ENCODE results near the gene UTP18. TPM values are rescaled to one million over a fixed set of nuclear protein-coding genes. Genes with fewer than 3 reads are reported as not detected.
A peak's percentile ranks its signal among the peaks of the same experiment; 100 is the strongest.
"Not testable (repeated sequence)": the region's sequence is repeated elsewhere in the genome, so short reads cannot be mapped to it uniquely, and the experiment has no call there.

The UTP18 gene
- total and polyA plus RNA-seq, 7 donors = 17.4 to 27.9 (median 20.4) TPM

GRCh38 chr17:51272812-51273211 is 12.5 kb downstream of the UTP18 start:
- Histone ChIP-seq H3K27me3 (no peaks in the 10 kb centered on the region), H3K4me1 (no peaks in the 10 kb centered on the region), H3K9me3 (no peaks in the 10 kb centered on the region), H3K4me3 (no peak overlapping the region), H3K36me3 (peaks cover 7 to 81% (median 25%) of the 10 kb centered on the region in 4 donors), H3K27ac (no peak overlapping the region)
- DNase-seq = no peak
- intact Hi-C loops (cut with DNase I) = no loop called here
- TF ChIP-seq CTCF (IDR thresholded peaks at IDR 0.05) (no peak), POLR2A (IDR thresholded peaks at IDR 0.05) (no peak), EP300 (IDR thresholded peaks at IDR 0.05) (no peak), POLR2AphosphoS5 (IDR thresholded peaks at IDR 0.05) (no peak)
- WGBS, 2 donors = 98 to 100% methylated on average over 1 of the region's 1 CpG

- TF ChIP-seq EP300 (IDR thresholded peaks at IDR 0.05) (no peak), CTCF (IDR thresholded peaks at IDR 0.05) (no peak), POLR2A (IDR thresholded peaks at IDR 0.05) (no peak), POLR2AphosphoS5 (IDR thresholded peaks at IDR 0.05) (no peak)
- intact Hi-C loops (cut with DNase I) = no loop called here
- WGBS, 2 donors = 92% methylated on average over 1 of the region's 1 CpG
- Histone ChIP-seq H3K36me3 (peaks cover 15 to 84% (median 27%) of the 10 kb centered on the region in 4 donors), H3K4me3 (no peak overlapping the region), H3K9me3 (no peaks in the 10 kb centered on the region), H3K27ac (no peak overlapping the region), H3K4me1 (no peaks in the 10 kb centered on the region), H3K27me3 (no peaks in the 10 kb centered on the region)
- DNase-seq = no peak
Measured at GRCh38 chr17:51275381-51275780, 15.0 kb downstream of the UTP18 start.

GRCh38 chr17:51279183-51279582 is 18.8 kb downstream of the UTP18 start:
- peaks cover 23 to 95% (median 33%) of the 10 kb centered on the region in 4 donors for H3K36me3 ChIP-seq

GRCh38 chr17:51287412-51287811 is 27.1 kb downstream of the UTP18 start:
- WGBS, 2 donors = 98% methylated on average over 1 of the region's 1 CpG
- Histone ChIP-seq H3K27me3 (no peaks in the 10 kb centered on the region), H3K4me1 (peaks cover 0 to 11% (median 7%) of the 10 kb centered on the region in 4 donors), H3K4me3 (no peak overlapping the region), H3K9me3 (no peaks in the 10 kb centered on the region), H3K27ac (no peak overlapping the region), H3K36me3 (peaks cover 12 to 94% (median 33%) of the 10 kb centered on the region in 4 donors)
- DNase-seq = no peak
- intact Hi-C loops (cut with DNase I) = no loop called here
- no peak for TF ChIP-seq CTCF (IDR thresholded peaks at IDR 0.05)

More at GRCh38 chr17:51279183-51279582, 18.8 kb downstream of the UTP18 start:
- DNase-seq = no peak
- Histone ChIP-seq H3K9me3 (no peaks in the 10 kb centered on the region), H3K27ac (no peak overlapping the region), H3K4me1 (no peaks in the 10 kb centered on the region), H3K4me3 (no peak overlapping the region), H3K27me3 (no peaks in the 10 kb centered on the region)
- intact Hi-C loops (cut with DNase I) = no loop called here
- TF ChIP-seq POLR2A (IDR thresholded peaks at IDR 0.05) = no peak
- no peak for TF ChIP-seq CTCF (IDR thresholded peaks at IDR 0.05)
- no peak for TF ChIP-seq EP300 (IDR thresholded peaks at IDR 0.05)
- TF ChIP-seq POLR2AphosphoS5 (IDR thresholded peaks at IDR 0.05) = no peak

GRCh38 chr17:51289696-51290111 is 29.4 kb downstream of the UTP18 start:
- DNase-seq = no peak
- TF ChIP-seq EP300 (IDR thresholded peaks at IDR 0.05) = no peak
- TF ChIP-seq CTCF (IDR thresholded peaks at IDR 0.05) = no peak
- no peak for TF ChIP-seq POLR2AphosphoS5 (IDR thresholded peaks at IDR 0.05)
- no peak for TF ChIP-seq POLR2A (IDR thresholded peaks at IDR 0.05)
- no peaks in the 10 kb centered on the region for H3K9me3 ChIP-seq
- 84 to 86% methylated on average over 2 of the region's 2 CpGs for WGBS, 2 donors
- peaks cover 12 to 91% (median 29%) of the 10 kb centered on the region in 4 donors for H3K36me3 ChIP-seq
- intact Hi-C loops (cut with DNase I) = no loop called here
- peaks cover 0 to 11% (median 7%) of the 10 kb centered on the region in 4 donors for H3K4me1 ChIP-seq
- no peaks in the 10 kb centered on the region for H3K27me3 ChIP-seq
- H3K27ac ChIP-seq = peak overlapping the region in 2 of 4 donors; percentile 24 to 68
- no peak overlapping the region for H3K4me3 ChIP-seq

GRCh38 chr17:51294338-51294737 is 34.0 kb downstream of the UTP18 start:
- H3K27ac ChIP-seq; H3K27me3 ChIP-seq; DNase-seq; H3K4me3 ChIP-seq; H3K9me3 ChIP-seq; intact Hi-C loops (cut with DNase I): not testable (repeated sequence)
- 97 to 98% methylated on average over 2 of the region's 2 CpGs for WGBS, 2 donors
- peaks cover 0 to 65% (median 2%) of the 10 kb centered on the region in 4 donors for H3K36me3 ChIP-seq
- peaks cover 0 to 10% (median 6%) of the 10 kb centered on the region in 4 donors for H3K4me1 ChIP-seq

All from sigmoid colon (tissue), 7 donors.